HG02642 (cell line): ENCODE data around the gene SHISA7.
A peak's percentile ranks its signal among the peaks of the same experiment; 100 is the strongest.

Experiments used
- ATAC-seq: cut with Tn5 transposase; IDR thresholded peaks from one replicate; pipeline ENCODE4 v1.9.1; 2021; ENCODE audit warnings: mild to moderate bottlenecking; ENCODE audit not compliant: unreplicated experiment, poor library complexity

The SHISA7 gene

DNA sequence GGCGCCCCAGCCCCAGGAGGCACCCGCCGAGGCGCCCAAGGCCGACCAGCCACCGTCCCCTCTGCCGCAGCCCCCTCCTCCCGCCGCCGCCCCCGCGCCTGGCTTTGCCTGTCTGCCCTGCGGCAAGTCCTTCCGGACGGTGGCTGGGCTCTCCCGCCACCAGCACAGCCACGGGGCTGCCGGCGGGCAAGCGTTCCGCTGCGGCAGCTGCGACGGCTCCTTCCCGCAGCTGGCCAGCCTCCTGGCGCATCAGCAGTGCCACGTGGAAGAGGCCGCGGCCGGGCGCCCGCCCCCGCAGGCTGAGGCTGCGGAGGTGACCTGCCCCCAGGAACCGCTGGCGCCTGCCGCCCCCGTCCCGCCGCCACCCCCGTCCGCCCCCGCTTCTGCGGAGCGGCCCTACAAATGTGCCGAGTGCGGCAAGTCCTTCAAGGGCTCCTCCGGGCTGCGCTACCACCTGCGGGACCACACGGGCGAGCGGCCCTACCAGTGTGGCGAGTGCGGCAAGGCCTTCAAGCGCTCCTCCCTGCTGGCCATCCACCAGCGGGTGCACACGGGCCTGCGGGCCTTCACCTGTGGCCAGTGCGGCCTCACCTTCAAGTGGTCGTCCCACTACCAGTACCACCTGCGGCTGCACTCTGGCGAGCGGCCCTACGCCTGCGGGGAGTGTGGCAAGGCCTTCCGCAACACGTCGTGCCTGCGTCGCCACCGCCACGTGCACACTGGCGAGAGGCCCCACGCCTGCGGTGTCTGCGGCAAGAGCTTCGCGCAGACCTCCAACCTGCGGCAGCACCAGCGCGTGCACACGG, 39.3 kb upstream of the SHISA7 start:
- ATAC-seq = no peak

DNA sequence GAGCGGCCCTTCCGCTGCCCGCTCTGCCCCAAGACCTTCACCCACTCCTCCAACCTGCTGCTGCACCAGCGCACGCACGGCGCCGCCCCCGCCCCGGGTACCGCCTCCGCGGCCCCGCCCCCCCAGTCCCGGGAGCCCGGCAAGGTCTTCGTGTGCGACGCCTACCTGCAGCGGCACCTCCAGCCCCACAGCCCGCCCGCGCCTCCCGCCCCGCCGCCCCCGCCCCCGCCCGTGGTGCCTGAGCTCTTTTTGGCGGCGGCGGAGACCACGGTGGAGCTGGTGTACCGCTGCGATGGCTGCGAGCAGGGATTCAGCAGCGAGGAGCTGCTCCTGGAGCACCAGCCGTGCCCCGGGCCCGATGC, 38.7 kb upstream of the SHISA7 start:
- ATAC-seq = no peak

DNA sequence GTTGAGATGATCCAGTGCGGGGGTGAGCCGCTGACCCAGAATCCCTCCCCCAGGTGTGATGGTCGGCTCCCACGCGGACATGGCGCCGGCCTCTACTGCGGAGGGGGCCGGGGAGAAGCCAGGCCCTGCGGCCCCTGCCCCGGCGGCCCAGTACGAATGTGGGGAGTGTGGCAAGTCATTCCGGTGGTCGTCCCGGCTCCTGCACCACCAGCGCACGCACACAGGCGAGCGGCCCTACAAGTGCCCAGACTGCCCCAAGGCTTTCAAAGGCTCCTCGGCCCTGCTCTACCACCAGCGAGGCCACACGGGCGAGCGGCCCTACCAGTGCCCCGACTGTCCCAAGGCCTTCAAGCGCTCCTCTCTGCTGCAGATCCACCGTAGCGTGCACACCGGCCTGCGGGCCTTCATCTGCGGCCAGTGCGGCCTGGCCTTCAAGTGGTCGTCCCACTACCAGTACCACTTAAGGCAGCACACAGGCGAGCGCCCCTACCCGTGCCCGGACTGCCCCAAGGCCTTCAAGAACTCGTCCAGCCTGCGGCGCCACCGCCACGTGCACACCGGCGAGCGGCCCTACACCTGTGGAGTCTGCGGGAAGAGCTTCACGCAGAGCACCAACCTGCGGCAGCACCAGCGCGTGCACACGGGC, 38.2 kb upstream of the SHISA7 start:
- no peak for ATAC-seq

DNA sequence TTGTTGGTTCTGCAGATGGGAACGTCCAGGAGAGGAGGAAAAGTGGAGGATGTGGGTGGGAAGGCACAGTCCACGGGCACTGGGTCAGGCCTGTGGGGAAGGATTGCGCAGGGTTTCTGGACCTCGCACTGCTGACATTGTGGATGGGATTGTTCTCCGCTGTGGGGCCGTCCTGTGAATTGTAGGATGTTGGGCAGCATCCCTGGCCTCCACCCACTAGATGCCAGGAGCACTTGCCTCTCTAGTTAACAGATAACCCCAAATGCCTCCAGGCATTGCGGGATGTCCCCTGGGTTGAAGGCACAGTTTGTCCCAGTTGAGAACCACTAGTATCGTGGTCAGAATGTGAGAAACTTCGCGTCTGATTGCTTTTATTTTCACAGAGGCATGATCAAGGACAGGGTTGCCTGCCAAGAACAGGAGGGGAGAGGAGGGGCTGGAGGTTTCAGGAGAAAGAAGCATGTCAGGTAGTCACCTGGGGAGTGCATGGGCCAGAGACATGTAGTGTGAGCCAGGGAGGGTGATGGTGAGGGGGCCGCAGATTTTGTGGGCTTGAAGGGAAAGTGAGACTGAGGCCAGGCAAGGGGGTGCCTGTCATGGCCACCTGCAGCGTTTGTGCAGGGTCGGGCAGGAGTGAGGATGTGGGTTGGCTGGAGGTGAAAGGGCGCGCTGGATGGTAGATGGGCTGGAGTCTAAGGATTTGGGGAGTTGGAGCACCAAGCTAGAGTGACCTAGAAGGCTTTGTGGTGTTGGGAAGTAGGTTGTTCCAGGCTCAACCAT, 36.5 kb upstream of the SHISA7 start:
- no peak for ATAC-seq

DNA sequence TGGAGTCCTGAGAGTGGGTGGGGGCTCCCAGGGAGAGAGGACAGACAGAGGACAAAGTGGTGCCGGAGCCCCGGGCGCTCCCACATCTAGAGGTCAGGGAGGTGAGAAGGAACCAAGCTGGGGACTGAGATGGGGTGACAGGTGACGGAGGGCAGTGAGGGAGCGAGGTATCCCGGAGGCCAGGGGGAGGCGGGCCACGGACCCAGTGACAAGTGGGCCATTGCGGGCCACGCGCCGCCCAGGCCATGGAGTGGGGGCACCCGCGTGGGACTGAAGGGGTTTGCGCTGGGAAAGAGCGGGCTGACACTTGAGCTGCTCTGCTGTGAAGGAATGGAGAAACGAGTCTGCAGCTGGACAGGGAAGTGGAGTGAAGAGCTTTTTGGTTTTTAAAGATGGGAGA, 35.9 kb upstream of the SHISA7 start:
- ATAC-seq = no peak

DNA sequence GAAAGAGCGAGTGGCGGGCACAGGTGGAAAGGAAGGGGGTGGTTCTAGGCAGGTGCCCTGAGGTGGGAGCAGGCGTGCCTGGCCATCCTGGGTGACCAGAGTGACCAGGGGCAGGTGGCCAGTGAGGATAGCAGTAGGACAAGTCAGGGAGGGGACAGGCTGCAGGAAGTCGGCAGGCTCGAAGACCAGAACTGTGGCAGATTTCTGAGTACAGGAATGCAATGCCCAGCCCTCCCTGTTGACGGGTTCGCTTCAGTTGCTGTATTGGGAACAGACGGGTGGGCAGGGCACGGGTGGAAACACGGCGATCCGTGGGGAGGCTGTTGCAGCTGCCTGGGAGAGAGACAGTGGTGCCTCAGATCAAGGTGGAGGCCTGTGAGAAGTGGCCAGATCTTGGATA, 35.3 kb upstream of the SHISA7 start:
- no peak for ATAC-seq

DNA sequence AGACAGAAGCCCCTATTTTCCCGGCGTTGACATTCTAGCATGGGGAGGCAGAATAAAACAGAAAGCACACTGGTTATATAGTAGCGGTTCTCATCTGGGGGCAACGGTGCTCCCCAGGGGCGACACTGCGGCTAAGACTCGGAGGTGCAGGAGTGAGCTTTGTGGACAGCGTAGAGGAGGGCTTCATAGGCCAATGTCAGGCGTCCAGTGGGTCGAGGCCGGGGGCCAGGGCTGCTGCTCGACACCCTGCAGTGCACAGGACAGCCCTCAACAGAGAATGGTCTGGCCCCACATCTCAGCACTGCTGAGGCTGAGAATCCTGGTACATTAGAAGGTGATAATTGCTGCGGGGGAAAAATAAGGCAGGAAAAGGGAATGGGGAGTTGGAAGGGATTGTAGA, 34.8 kb upstream of the SHISA7 start:
- no peak for ATAC-seq

DNA sequence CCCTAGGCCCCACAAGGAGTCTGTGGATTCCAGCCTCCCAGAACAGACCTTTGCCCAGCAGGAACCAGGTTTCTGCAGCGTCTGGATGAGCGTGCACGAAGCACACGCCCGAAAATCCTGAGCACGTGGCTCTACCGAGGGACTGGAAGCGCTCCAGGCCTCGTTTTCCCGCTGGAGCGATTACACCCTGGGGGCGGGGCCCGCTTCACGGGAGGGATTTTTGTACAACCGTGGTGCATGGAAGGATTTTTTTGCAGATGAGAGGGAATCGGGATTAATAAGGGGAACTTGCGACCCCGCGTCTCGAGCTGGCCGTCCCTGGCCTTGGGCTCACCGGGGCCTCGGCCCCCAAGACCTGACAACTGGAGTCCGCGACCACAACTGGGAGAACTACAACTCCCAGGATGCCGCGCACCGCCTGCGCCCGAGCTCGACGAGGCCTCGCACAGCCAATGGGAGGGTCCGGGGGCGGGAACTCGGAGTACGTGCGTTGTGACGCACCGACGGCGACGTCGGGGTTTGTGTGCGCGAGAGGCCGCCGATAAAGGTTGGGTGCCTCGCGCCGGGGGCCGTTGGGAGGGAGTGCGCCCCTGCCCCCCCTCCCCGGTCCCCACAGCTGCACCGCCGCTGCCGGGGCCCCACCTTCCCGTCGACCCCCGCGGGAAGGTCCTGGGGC, 33.1 kb upstream of the SHISA7 start, which contains the start of gene ZNF628:
TSS of gene ZNF628 (plus strand) at position 518 of the 676 bp plus-strand sequence. CDS start 3,294 bp downstream, outside the sequence.
- peak; percentile 92 for ATAC-seq

DNA sequence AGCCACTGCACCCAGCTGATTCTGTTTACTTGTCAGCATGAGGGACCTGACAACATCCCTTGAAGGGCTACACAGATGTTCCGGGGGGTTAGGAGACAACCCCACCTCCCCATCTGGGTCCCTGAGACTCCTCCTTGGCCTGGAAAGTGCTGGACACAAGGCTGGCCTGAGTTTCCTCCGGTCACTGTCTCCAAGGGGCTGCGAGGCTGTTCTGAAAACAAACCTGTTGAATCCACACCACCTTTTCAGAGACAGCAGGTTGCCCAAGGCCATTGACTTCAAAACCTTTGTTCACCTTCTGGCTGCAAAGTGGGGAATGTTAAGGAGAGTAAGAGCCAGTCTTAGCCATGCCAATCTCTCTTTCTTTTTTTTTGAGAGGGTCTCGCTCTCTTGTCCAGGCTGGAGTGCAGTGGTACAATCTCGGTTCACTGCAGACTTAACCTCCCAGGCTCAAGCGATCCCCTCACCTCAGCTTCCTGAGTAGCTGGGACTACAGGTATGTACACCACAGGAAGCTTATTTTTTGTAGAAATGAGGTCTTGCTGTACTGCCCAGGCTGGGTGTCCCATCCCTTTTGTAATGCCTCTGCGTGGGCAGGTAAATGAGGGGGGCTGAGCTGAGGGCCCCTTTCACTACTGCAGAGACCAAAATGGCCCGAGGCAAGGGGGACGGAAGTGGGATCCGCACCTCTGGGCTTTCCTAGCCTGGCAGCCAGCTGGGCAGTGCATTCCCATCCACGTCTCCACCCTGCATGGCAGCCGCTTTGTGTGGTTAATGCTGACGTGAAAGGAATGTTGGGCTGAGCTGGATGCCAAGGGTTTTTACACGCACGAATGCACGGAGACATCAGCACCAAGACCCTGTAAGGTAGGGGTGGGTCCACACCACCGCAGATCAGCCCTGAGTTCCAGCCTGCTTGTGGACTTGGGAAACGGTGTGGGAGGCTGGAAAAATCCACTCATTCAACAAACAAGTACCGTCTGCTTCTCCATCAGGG, 31.5 kb upstream of the SHISA7 start:
- no peak for ATAC-seq

DNA sequence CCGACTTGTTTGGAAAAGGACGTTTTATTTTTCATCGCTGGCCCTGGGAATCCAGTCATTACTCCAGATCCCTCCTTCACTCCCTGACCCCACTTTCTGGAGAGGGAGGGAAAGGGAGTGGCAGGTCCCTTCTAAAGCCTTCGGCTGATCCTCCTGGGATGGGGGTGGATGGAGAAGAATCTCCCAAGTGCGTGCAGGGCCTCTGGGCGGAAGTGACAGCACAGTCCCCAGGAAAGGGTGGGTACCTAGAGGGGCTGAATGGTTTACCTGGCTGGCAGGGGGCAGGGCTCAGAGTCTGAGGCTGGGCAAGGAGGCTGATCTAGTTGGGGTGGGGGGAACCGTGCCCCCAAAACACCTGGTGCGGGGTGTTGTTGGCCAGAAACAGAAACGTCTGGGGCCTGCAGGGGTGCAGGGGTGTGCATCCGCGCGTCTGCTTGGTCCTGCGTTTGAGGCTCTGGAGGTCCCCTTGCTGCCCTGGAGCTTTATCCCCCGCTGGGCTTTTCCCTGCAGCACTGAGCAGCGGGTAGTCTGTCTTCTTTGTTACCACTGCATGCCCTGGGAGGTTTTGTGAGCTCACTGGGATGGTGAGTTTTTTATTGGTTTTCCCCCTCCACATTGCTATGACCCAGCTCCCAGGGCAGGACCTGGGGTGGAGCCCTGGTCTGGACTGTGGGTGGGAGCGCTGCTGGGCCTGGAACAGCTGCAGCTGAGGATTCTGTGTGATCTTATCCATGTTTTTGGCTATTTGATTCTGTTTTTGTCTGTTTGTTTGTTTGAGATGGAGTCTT, 30.3 kb upstream of the SHISA7 start:
- ATAC-seq = no peak

DNA sequence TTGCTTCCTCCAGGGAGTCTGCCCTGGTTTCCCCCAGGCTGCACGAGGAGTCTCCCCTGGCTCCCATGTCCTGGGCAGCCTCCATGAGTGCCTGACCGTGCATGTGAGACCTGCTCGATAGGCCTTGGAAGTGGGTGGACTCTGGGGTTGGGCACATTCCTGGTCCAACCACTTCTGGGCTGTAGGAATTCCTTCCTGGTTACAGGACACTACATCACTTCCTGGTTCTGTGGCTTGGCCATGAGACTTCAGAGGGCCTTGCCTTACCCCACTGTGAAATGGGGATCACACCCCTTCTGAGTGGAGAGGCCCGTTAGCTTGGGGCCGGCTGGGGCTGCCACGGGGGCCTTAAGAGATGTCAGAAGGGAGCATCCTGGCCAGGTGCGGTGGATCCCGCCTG, 29.4 kb upstream of the SHISA7 start:
- no peak for ATAC-seq

DNA sequence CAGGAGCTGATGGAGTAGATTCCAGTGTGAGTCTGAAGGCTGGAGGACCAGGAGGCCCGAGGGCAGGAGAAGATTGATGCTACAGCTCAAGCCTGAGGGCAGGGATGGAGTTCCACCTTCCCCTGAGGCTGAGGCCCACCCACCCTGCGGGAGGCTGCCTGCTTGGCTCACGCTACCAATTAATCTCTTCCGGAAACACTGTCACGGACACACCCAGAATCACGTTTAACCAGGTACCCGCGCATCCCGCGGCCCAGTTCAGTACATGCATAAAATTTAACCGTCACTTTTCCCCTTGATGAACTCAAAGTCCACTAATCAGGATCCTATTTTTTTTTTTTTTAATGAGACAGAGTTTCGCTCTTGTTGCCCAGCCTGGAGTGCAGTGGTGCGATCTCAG, 28.2 kb upstream of the SHISA7 start:
- ATAC-seq = no peak

DNA sequence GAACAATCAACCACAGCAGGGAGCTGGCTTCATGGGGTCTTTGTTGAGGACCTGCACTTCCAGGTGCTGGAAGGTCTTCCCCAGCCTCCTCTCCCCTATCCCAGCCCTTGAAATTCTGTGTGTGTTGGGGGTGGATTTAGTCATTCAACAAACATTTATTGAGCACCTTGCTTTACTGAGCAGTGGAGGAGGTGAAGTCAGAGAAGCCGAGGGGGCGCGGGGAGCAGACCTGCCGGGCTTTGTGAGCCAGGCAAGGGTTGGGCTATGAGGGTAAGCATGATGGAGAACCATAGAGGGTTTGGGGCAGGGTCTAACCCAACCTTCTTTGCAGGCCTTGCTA, 24.9 kb upstream of the SHISA7 start:
- ATAC-seq = no peak

DNA sequence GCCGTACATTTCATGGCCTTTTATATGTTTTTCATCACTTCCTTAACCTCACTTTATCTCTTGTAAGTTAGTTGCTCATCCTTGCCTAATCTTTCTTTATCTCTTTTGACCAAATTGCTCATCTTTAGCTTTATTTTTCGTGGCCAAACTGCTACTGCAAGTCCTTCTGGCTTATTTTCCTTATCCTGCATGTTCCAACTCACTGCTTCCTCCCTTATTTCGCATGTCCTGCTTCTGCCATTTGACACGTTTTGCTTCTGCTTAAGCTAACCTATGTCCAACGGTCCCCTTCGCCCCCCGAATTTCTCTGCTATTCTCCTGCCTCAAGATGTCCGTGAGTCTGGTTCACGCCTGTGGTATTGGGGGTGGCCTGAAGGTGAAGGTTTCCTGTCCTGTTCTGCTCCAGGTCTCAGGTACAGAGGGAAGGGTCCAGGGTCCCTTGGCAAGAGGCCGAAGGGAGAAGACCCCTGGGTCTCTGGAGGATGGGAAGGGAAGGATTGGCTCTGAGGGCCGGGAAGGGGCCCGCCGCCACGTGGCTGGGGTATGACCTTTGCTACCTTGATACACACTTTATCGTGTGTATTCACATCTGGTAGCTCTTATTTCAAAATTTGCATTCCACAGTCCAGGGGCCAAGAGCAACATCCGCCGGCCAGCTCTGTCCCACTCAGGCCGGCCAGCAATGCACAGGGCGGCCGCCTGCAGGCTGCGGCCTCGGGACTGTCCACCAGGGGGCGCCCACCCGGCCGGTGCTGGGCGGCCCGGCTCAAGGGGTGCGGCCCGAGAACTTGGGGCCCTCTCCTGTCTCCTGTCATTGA, 24.3 kb upstream of the SHISA7 start:
- ATAC-seq = peak; percentile 72

DNA sequence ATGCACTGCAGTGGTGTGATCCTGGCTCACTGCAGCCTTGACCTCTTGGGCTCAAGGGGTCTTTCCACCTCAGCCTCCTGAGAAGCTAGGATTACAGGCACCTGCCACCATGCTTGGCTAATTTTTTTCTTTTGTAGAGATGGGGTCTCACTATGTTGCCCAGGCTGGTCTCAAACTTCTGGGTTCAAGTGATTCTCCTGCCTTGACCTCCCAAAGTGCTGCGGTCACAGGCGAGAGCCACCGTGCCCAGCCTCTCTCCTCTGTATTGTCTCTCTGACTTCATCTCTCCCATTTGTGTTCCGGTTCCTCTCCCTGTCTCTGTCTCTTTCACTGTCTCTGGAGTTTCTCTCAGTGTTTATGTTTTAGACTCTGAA, 23.1 kb upstream of the SHISA7 start:
- no peak for ATAC-seq

DNA sequence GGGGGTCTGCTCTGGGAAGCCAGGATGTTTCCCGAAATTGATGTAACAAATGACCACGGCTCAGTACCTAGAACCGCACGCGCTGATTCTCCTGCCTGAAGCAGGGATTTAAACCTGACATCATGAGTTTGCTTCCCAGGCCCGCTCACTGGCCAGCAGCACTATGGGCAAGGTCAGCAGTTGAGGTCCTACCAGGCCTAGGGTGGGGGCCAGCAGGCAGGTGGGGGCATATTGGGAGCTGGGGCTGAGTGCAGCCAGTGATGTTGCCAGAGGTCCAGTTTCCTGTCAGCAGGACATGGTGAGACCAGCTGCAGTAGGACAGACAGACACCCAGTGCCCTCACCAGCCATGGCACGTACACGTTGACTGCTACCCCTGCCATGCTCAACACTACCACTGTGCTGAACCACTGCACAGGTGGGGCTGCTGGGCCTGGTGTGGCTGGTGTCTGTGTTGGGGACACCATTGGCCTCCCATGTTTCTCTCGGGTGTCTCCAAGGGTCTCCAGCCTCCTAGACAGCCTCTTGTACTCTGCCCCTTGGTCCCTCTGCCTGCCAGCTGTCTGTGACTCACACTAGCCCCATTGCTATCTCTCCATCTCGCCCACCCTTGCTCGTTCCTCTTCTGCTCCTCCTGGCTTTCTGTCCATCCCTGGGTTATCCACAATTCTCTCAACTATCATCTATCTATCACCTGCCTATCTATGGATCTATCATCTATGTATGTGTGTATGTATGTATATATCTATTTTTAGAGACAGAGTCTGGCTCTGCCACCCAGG, 22.6 kb upstream of the SHISA7 start:
- ATAC-seq = no peak

DNA sequence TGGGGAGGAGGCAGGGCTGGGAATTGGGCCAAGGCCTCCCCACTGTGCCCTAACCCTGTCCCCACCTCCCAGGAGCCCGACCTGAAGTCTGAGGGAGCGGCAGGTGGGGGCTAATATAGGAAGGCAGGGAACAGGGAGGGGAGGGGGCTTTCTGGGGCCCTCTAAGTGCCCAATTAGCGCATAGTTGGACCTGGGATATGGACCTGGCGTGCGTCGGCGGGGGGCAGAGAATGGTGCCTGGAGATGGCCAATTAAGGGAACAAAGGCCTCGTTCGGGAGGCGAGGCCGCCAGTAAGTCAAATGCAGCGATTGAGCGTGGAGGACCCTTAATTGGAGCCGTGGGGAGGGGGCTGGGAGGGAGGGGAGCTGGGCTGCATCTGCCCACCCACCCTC, 21.6 kb upstream of the SHISA7 start, which contains the start of gene C19orf85:
TSS of gene C19orf85 (minus strand) at position 90 of the 393 bp plus-strand sequence. CDS start 197 bp downstream, outside the sequence.
- no peak for ATAC-seq
